Stimulated activated CD4-positive, alpha-beta T cell treated with anti-CD3 and anti-CD28 coated beads, Interleukin-2, amount 100 ng/mL, for 48 hours (primary cell): ENCODE measurements around the gene LRR1.

Source experiments
- DNase-seq, 2 donors: peaks; one replicate each; pipeline ENCODE4 v3.0.0-alpha.2; 2020

LRR1 gene

DNA sequence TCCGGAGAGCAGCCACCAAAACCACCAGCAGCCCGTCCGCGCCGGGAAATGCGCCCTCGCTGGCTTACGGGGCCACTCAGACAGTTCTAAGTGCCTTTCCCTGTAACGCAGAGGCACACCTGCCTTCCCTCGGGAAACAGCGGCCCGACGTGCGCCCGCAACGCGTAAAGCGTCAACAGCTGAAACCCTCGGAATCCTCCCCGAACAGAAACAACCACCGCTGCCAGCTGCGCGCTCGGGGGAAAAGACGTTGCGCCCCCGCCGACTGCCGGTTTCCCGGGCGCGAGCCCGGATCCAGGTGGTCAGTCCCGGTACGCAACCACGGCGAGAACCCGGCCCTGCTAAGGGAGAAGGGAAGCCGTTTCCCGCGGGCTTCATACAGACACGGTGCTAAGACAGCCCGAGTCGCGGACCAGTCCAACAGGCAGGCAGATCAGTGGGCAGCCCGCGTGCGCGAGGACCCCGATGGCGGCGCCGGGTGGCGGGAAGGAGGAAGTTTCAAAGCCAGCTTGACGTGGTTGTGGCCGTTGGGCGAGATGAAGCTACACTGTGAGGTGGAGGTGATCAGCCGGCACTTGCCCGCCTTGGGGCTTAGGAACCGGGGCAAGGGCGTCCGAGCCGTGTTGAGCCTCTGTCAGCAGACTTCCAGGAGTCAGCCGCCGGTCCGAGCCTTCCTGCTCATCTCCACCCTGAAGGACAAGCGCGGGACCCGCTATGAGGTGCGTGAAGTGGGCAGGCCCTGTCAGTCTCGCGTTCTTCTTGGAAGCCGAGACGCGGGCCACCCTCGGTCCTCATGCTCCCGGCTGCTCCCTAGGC lies at the start of gene LRR1:
TSS of gene LRR1 (plus strand) at position 456 of the 816 bp plus-strand sequence. CDS start at position 537, 81 bp downstream.
- DNase-seq, result peak; percentile 85 to 89

- no peak for DNase-seq
These were observed 49.3 kb upstream of the LRR1 start for GRCh38 chr14:49549446-49549845.

DNA sequence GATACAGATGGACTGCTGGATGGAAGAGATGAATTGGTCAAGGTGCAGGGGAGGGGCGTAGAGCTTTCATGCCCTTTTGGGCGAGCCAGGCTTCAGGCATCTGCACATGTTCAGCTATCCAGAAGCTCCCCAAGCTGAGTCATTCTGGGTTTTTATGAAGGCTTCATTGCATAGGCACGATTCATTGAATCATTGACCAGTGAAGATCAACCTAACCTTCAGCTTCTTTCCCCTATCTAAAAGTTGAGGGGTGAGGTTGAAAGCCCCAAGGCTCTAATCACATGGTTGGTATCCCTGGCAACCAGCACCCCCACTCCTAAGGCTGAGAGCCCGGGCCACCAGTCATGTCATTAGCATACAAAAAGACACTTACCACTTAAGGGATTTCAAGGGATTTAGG lies 48.9 kb upstream of the LRR1 start:
- DNase-seq, result no peak

- no peak for DNase-seq
These were observed 48.2 kb upstream of the LRR1 start for GRCh38 chr14:49550286-49551184.

- no peak for DNase-seq
These were observed 47.2 kb upstream of the LRR1 start for GRCh38 chr14:49551569-49551968.

GRCh38 chr14:49553106-49553505 lies 45.6 kb upstream of the LRR1 start:
- DNase-seq, result no peak

DNA sequence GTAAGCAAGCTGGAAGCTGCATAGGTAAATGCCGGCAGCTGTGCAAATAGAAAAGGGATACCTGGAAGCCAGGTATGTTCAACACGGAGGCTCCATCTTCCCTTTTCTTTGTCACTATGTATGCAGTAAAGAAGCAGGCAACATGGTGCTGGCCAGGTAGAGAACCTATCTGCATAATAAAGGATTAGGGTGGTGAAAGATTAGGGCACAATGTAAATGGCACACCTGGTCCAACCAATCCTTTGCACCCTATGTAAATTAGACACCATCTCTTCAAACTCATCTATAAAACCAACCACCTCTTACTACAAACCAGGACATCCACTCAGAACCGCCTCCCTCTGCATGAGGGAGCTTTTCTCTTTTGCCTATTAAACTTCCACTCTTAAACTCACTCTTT lies 44.8 kb upstream of the LRR1 start:
- no peak for DNase-seq

DNA sequence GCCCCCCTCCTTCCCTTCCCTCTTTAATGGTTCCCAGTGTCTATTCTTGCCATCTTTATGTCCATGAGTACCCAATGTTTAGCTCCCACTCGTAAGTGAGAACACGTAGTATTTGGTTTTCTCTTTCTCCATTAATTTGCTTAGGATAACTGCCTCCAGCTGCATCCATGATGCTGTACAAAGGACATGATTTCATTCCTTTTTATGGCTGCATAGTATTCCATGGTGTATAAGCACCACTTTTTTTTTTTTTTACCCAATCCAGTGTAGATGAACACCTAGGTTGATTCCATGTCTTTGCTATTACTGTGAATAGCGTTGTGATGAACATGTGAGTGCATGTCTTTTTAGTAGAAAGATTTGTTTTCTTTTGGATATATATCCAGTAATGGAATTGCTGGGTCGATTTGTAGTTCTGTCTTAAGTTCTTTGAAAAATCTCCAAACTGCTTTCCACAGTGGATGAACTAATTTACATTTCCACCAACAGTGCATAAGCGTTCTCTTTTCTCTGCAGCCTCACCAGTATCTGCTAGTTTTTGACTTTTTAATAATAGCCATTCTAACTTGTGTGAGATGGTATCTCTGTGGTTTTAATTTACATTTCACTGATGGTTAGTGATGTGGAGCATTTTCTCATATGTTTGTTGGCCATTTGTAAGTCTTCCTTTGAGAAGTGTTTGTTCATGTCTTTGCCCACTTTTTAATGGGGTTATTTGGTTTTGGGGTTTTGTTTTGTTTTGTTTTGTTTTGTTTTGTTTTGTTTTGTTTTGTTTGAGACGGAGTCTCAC lies 38.6 kb upstream of the LRR1 start:
- no peak for DNase-seq

DNA sequence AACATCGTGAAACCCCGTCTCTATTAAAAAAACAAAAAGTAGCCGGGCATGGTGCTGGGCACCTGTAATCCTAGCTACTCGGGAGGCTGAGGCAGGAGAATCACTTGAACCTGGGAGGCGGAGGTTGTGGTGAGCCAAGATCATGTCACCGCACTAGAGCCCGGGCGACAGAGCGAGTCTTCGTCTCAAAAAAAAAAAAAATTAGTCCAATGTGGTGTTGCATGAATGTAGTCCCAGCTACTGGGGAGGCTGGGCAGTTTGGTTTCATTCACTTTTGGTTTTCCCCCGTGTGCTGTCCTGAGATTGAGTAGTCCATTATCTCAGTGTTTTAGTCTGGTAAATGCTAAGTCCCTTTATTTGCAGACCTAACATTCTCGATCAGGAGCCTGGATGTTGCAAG lies 32.0 kb upstream of the LRR1 start:
- DNase-seq, result no peak

DNA sequence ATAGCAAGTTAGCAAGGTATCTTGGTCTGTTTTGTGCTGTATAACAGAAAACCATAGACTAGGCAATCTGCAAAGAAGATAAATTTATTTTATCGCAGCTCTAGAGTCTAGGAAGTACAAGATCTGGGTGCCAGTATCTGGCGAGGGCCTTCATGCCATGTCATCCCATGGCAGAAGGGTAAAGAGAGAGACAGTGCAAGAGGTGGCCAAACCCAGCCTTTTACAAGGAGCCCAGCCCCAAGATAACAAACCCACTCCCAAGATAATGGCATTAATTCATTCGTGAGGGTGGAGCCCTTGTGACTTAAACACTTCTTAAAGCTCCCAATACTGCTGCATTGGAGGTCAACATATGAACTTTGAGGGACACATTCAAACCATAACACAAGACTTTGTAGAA lies 29.5 kb upstream of the LRR1 start:
- DNase-seq, result no peak

- no peak for DNase-seq
These were observed 24.7 kb upstream of the LRR1 start for GRCh38 chr14:49574038-49574437.

DNA sequence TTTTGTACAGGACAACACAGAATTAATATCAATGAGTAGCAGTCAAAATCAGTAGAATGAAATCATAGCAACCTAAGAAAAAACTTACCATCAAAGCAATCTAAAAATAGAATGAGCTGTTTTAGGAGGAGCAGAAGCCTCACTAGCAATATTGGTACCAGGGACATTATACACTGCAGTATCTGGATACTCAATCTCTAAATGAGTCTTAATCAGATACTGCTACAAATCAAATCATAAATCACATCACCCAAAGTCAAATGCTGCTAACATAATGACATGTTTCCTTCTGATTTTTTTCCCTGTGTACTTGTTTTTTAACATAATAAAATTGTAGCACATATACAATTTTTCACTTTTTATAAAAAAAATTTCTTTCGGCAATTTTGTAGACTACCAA lies 20.6 kb upstream of the LRR1 start:
- DNase-seq, result no peak

GRCh38 chr14:49579841-49580240 lies 18.9 kb upstream of the LRR1 start:
- DNase-seq, result no peak

GRCh38 chr14:49581209-49582112 lies 17.3 kb upstream of the LRR1 start:
- no peak for DNase-seq

GRCh38 chr14:49582113-49582977 lies 16.4 kb upstream of the LRR1 start:
- no peak for DNase-seq

DNA sequence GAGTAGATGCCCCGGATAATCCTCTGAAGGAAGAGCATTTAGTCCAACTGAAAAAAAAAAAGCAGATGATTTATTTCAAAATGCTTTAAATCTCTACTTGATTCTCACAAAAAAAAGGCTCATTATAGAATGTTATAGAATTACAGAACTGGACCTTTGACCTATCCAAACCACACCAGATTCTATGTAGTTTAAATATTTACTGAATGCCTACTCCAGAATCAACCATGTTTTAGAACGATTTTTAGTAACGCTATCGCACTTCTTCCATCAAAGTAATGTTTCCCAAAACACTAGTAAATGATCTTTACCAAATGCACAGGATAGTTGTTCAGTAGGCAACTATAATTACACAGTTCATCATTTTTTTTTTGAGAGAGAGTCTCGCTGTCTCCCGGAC lies 15.1 kb upstream of the LRR1 start:
- DNase-seq, result no peak

DNA sequence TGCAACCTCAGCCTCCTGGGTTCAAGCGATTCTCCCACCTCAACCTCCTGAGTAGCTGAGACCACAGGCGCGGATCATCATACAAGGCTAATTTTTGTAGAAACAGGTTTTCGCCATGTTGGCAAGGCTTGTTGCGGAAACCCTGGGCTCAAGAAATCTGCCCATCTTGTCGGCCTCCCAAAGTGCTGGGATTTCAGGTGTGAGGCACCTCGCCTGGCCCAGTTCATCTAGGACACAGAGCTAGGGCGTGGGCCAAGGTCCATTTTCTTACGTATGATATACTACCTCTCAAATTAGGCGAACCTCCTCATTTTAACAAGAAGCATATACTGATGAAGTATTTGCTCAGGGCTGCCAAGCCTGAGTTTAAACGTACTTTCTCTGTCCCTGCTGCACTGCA lies 14.7 kb upstream of the LRR1 start:
- DNase-seq, result no peak

GRCh38 chr14:49584981-49585640 lies 13.6 kb upstream of the LRR1 start:
- peak in 1 of 2 donors; percentile 25 for DNase-seq

DNA sequence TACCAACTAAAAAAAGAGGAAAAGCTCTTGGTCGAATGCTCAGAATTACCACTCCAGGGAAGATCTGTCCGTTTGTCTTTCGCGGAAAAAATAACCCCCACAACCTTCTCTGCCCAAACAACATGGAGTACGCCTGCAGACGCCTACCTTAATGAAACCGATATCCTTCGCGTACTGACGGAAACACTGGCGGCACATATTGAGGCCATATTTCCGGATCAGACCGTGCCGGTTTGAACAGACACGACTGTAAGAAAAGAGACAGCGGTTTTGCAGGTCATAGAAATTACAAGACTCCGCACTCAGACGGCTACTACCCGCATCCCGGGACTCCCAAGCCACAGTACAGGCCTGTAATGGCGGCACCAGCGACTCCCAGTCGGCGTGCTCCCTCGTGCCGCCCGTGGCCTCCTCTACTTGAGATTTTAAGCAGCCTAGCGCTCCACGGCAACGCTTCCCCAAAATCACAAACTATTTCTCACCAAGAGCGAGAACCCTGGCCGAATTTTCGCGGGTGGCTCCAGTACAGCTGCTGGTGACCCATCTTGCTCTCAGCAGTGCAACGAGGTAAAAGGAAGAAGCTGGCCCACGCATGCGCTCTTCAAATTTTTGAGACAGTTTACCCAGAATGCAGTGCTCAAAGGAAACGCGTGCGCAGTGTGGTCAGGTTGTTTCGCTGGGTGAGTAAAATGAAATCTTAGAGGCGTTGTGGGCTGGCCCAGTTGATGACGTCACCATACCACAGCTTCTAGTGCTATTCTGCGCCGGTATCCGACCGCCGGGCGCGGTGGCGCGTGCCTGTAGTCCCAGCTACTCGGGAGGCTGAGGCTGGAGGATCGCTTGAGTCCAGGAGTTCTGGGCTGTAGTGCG lies 12.7 kb upstream of the LRR1 start, which contains the start of gene RPS29:
TSS of gene RPS29 (minus strand) at position 578 of the 870 bp plus-strand sequence. CDS start at position 544, 34 bp downstream.
- peak; percentile 97 to 99 for DNase-seq
